Tibial artery (tissue), 4 donors: Measurements from ENCODE around the gene CARMIL1.

ENCODE experiments used
- DNase-seq, 2 donors: peaks; one replicate each; pipeline ENCODE4 v3.0.0-alpha.2; 2019
- H3K27ac ChIP-seq, 2 donors: fragments of 200-600 bp; sonication (generic) in 1 of 2; 1 replicate in 1 of 2; 2 replicates in 1 of 2; pipeline ENCODE4 v1.5.1; 2018 to 2019; ENCODE audit warnings: mild to moderate bottlenecking in 1 of 2
- H3K27me3 ChIP-seq, 2 donors: fragments of 200-600 bp; sonication (generic) in 1 of 2; one replicate each; pipeline versions ENCODE4 v1.5.1 to v1.6.0; 2016 to 2019
- H3K36me3 ChIP-seq, 3 donors: fragments of 200-600 bp; sonication (generic) in 2 of 3; one replicate each; pipeline ENCODE4 v1.5.1; 2016 to 2019; ENCODE audit warnings: mild to moderate bottlenecking in 2 of 3
- H3K4me1 ChIP-seq, 4 donors: fragments of 200-600 bp; sonication (generic) in 2 of 4; 1 replicate in 3 of 4; 2 replicates in 1 of 4; pipeline ENCODE4 v1.5.1; 2016 to 2019
- H3K4me3 ChIP-seq, 2 donors: fragments of 200-600 bp; sonication (generic) in 1 of 2; 1 replicate in 1 of 2; 2 replicates in 1 of 2; pipeline ENCODE4 v1.5.1; 2018 to 2019; ENCODE audit warnings: mild to moderate bottlenecking in 2 of 2
- H3K9me3 ChIP-seq, 3 donors: fragments of 200-600 bp; sonication (generic) in 1 of 3; one replicate each; pipeline ENCODE4 v1.5.1; 2016 to 2019
- intact Hi-C: fragments of 100-400 bp; cut with DNase I; formaldehyde crosslinking; loops from one replicate; pipeline ENCODE4 v1.15.0; 2023; ENCODE audit warnings: low total_unique reads
- TF ChIP-seq, protein P1 (sequence below), 2 experiments: fragments of 200-600 bp in 1 of 2; fragments of 450-650 bp in 1 of 2; IDR thresholded peaks; one replicate each; pipeline ENCODE4 v1.5.1; 2017 to 2019; ENCODE audit warnings: antibody characterized with exemption in 2 of 2, mild to moderate bottlenecking in 1 of 2, moderate library complexity in 1 of 2

The CARMIL1 gene

DNA sequence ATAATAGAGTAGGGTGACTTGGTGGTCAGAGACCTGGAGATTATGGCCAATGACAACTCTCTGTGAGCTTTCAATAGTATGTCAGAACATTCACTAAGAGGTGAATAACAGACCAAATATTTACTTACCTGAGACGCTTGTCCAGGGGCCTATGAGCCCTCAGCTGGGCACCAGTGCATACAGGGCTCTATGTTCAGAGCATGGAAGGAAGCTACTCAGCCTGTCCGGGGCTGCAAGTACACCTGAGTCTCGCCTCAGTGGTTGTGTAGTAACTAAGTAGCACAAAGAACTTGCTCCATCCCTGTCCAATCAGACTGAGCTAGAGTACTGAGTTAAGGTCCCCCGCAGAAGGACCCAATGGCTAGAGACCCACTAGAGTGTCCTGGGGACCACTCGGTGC lies 361.3 kb downstream of the CARMIL1 start:
- H3K4me3 ChIP-seq: no peak overlapping the region
- no peak for DNase-seq
- H3K9me3 ChIP-seq: no peaks in the 10 kb centered on the region
- no peaks in the 10 kb centered on the region for H3K36me3 ChIP-seq
- intact Hi-C loops: no loop called here
- peaks cover 0 to 20% of the 10 kb centered on the region in 2 donors for H3K27me3 ChIP-seq
- TF ChIP-seq, protein P1, sequence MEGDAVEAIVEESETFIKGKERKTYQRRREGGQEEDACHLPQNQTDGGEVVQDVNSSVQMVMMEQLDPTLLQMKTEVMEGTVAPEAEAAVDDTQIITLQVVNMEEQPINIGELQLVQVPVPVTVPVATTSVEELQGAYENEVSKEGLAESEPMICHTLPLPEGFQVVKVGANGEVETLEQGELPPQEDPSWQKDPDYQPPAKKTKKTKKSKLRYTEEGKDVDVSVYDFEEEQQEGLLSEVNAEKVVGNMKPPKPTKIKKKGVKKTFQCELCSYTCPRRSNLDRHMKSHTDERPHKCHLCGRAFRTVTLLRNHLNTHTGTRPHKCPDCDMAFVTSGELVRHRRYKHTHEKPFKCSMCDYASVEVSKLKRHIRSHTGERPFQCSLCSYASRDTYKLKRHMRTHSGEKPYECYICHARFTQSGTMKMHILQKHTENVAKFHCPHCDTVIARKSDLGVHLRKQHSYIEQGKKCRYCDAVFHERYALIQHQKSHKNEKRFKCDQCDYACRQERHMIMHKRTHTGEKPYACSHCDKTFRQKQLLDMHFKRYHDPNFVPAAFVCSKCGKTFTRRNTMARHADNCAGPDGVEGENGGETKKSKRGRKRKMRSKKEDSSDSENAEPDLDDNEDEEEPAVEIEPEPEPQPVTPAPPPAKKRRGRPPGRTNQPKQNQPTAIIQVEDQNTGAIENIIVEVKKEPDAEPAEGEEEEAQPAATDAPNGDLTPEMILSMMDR (IDR thresholded peaks at IDR 0.05): no peak
- H3K4me1 ChIP-seq: no peaks in the 10 kb centered on the region
- H3K27ac ChIP-seq: no peak overlapping the region

DNA sequence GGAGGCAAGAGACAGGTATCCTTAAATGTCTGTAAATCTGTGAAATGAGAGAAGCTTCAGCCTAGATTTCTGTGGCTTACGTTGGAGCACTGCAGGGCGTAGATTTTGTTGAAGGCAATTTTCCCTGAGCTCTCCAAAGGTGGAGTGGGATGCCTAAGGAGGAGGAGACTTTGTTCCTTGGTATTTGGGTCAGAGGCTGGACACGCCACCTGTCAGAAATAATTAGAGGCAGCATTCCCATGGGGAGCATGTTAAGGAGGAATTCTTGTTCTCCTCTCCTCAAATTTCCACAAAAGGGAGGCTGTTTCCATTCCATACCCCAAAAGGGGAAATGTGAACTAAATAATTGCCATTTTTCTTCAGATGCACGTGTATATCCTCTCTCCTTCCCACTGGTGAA lies 361.7 kb downstream of the CARMIL1 start:
- DNase-seq: no peak
- intact Hi-C loops: no loop called here
- Histone ChIP-seq H3K9me3 (no peaks in the 10 kb centered on the region), H3K4me3 (no peak overlapping the region), H3K4me1 (no peaks in the 10 kb centered on the region), H3K27me3 (peaks cover 0 to 20% of the 10 kb centered on the region in 2 donors), H3K36me3 (no peaks in the 10 kb centered on the region), H3K27ac (no peak overlapping the region)
- TF ChIP-seq, protein P1 (IDR thresholded peaks at IDR 0.05): no peak

DNA sequence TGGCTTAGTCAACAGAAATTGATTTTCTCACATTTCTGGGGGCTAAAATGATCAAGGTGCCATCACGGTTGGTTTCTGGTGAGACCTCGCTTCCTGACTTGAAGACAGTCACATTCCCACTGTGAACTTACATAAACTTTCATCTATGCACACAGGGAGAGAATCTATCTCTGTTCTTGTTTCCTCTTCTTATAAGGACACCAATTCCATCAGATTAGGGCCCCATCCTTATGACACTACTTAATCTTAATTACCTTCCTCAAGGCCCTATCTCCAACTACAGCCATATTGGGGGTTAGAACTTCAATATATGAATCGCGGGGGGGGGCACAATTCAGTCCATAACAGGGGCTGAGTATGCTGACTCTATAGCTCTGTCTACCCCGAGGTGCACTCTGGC lies 362.2 kb downstream of the CARMIL1 start:
- Histone ChIP-seq H3K27me3 (peaks cover 0 to 20% of the 10 kb centered on the region in 2 donors), H3K9me3 (no peaks in the 10 kb centered on the region), H3K4me1 (no peaks in the 10 kb centered on the region), H3K4me3 (no peak overlapping the region), H3K36me3 (no peaks in the 10 kb centered on the region), H3K27ac (no peak overlapping the region)
- intact Hi-C loops: no loop called here
- DNase-seq: no peak
- TF ChIP-seq, protein P1 (IDR thresholded peaks at IDR 0.05): no peak

GRCh38 chr6:25641940-25642666 lies 362.9 kb downstream of the CARMIL1 start:
- no peak for DNase-seq
- Histone ChIP-seq H3K27ac (no peak overlapping the region), H3K4me1 (no peaks in the 10 kb centered on the region), H3K4me3 (no peak overlapping the region), H3K36me3 (no peaks in the 10 kb centered on the region), H3K27me3 (peaks cover 0 to 20% of the 10 kb centered on the region in 2 donors), H3K9me3 (no peaks in the 10 kb centered on the region)
- intact Hi-C loops: no loop called here
- TF ChIP-seq, protein P1 (IDR thresholded peaks at IDR 0.05): no peak

DNA sequence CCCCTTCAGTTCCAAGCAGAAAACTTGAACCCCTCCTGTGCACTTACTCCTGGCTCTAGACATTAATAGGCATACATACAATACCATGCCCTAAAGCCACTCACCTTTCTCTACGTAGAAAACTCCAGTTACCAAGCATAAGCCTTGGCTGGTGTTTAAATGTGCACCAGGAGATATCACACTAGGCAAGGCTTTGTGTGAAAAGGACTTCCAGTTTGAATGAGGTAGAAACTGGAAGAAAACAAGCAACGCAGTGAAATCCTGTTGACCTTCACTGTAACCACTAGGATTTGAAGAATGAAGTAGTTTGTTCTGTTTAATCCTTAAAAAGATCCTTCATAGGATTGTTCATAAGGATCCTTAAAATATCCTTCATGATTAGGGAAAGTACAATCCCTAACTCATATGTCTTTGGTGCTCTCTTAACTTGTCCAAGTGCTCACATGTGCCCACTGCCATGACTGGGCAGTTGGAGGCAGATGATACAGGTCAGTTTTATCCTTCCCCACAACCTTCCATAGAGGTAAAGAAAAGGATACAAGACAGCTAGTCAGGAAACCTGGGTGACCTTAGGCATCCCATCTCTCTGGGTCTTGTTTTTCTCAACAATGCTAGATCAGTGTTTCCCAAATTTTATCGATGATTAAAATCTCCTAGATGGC lies 363.6 kb downstream of the CARMIL1 start:
- peaks cover 0 to 20% of the 10 kb centered on the region in 2 donors for H3K27me3 ChIP-seq
- H3K4me1 ChIP-seq: no peaks in the 10 kb centered on the region
- intact Hi-C loops: no loop called here
- TF ChIP-seq, protein P1 (IDR thresholded peaks at IDR 0.05): no peak
- no peaks in the 10 kb centered on the region for H3K36me3 ChIP-seq
- H3K9me3 ChIP-seq: no peaks in the 10 kb centered on the region
- no peak overlapping the region for H3K27ac ChIP-seq
- no peak for DNase-seq
- no peak overlapping the region for H3K4me3 ChIP-seq
